ENCODE data around the gene ZC3H12C. TPM values are rescaled to one million over a fixed set of nuclear protein-coding genes. Genes with fewer than 3 reads are reported as not detected.
"Not testable (repeated sequence)": the region's sequence is repeated elsewhere in the genome, so short reads cannot be mapped to it uniquely, and the experiment has no call there.

Gene ZC3H12C
- total RNA-seq, 1 donor from 2014 or later: 7.5 TPM

DNA sequence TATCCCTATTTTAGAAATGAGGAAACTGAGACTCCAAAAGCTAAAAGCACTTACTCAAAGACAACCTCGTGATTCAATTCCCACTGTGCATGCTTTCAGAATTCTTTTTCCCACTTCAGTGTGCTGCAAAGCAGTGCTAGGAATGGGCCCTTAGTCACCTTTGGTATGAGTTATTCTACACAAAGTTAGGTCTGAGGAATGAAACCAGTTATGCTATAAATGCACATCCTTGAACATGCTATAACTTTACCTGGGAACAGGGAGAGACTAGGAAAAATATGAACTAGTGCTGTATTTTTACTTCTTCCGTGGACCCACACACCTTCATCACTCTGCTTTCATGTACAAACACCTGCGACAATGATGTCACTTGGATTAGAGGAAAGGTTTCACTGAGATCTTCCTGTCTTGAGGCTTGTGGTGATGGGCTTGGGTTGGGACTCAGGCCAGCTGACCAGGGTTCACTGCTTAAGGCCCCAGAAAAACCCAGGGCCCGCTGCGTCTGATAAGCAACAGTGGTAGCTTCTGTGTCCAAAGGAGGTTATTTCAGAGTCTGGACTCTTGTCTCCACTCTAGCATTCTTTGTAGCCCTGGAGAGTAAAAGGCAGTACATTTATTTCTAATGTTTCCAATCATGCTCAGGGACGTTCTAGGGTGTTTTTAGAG is 81.6 kb downstream of the ZC3H12C start:
- intact Hi-C loops (cut with micrococcal nuclease): no loop called here
- peaks cover 19% of the 10 kb centered on the region for H3K27me3 Mint-ChIP-seq
- no peak for DNase-seq
- no peak overlapping the region for H3K27ac Mint-ChIP-seq
- H3K4me1 Mint-ChIP-seq: peaks cover 5% of the 10 kb centered on the region
- H3K9me3 Mint-ChIP-seq: no peaks in the 10 kb centered on the region
- H3K36me3 Mint-ChIP-seq (ENCODE audit: low read depth): no peaks in the 10 kb centered on the region
- H3K4me3 Mint-ChIP-seq: no peak overlapping the region

DNA sequence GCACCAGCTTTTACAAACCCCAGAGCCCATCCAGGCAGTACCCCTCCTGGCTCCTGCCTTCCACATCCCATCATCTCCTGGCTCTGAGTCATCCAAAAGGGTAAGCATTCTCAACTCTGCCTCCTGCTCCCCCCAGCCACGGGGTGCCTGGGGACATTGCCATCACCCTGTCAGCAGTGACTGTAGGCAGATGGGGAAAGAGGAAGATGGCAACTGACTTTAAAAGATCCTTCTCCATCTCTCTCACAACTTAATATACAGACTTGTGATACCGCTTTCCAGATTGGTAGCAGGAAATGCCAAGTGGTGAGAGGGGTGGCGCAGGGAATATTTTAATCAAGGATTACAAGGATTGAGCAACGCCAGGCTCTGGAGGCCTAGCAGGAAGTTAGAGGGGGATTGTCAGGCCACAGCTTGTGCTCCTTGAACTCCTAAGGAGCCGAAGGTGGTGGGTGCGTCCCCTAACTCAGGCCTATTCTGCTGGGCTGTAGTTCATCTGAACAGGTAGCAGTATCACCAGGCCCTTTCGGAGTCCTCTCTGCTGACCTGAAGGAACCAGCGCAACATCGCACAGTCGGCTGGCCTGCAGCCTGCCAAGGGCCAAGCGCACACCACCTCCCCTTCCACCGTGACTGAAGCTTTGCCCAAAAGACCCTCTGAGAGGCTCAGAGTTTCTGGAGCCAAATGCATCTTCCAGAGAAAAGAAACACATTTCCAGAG is 83.3 kb downstream of the ZC3H12C start:
- H3K27ac Mint-ChIP-seq: no peak overlapping the region
- peaks cover 5% of the 10 kb centered on the region for H3K4me1 Mint-ChIP-seq
- intact Hi-C loops (cut with micrococcal nuclease): no loop called here
- H3K4me3 Mint-ChIP-seq: no peak overlapping the region
- H3K36me3 Mint-ChIP-seq (ENCODE audit: low read depth): no peaks in the 10 kb centered on the region
- peaks cover 17% of the 10 kb centered on the region for H3K27me3 Mint-ChIP-seq
- H3K9me3 Mint-ChIP-seq: no peaks in the 10 kb centered on the region
- no peak for DNase-seq

GRCh38 chr11:110177086-110177456 is 83.9 kb downstream of the ZC3H12C start:
- peaks cover 15% of the 10 kb centered on the region for H3K27me3 Mint-ChIP-seq
- intact Hi-C loops (cut with micrococcal nuclease): no loop called here
- no peak overlapping the region for H3K27ac Mint-ChIP-seq
- no peaks in the 10 kb centered on the region for H3K36me3 Mint-ChIP-seq (ENCODE audit: low read depth)
- no peak overlapping the region for H3K4me3 Mint-ChIP-seq
- H3K9me3 Mint-ChIP-seq: no peaks in the 10 kb centered on the region
- peaks cover 5% of the 10 kb centered on the region for H3K4me1 Mint-ChIP-seq
- DNase-seq: no peak

- DNase-seq: no peak
- Mint-ChIP-seq H3K27me3 (peaks cover 8% of the 10 kb centered on the region), H3K27ac (no peak overlapping the region), H3K4me1 (peaks cover 2% of the 10 kb centered on the region), H3K4me3 (no peak overlapping the region), H3K9me3 (no peaks in the 10 kb centered on the region), H3K36me3 (ENCODE audit: low read depth) (no peaks in the 10 kb centered on the region)
- intact Hi-C loops (cut with micrococcal nuclease): no loop called here
Observed at GRCh38 chr11:110179064-110179463, 85.9 kb downstream of the ZC3H12C start.

GRCh38 chr11:110182886-110183285 is 89.7 kb downstream of the ZC3H12C start:
- no peaks in the 10 kb centered on the region for H3K36me3 Mint-ChIP-seq (ENCODE audit: low read depth)
- DNase-seq: no peak
- no peak overlapping the region for H3K4me3 Mint-ChIP-seq
- H3K27me3 Mint-ChIP-seq: peaks cover 6% of the 10 kb centered on the region
- H3K9me3 Mint-ChIP-seq: no peaks in the 10 kb centered on the region
- H3K27ac Mint-ChIP-seq: no peak overlapping the region
- no peaks in the 10 kb centered on the region for H3K4me1 Mint-ChIP-seq
- intact Hi-C loops (cut with micrococcal nuclease): no loop called here

GRCh38 chr11:110184456-110184855 is 91.3 kb downstream of the ZC3H12C start:
- intact Hi-C loops (cut with micrococcal nuclease): no loop called here
- peaks cover 1% of the 10 kb centered on the region for H3K4me1 Mint-ChIP-seq
- no peaks in the 10 kb centered on the region for H3K9me3 Mint-ChIP-seq
- no peak overlapping the region for H3K27ac Mint-ChIP-seq
- no peak overlapping the region for H3K4me3 Mint-ChIP-seq
- no peaks in the 10 kb centered on the region for H3K36me3 Mint-ChIP-seq (ENCODE audit: low read depth)
- peaks cover 11% of the 10 kb centered on the region for H3K27me3 Mint-ChIP-seq
- no peak for DNase-seq

- no peaks in the 10 kb centered on the region for H3K36me3 Mint-ChIP-seq (ENCODE audit: low read depth)
Observed at GRCh38 chr11:110185121-110185591, 92.0 kb downstream of the ZC3H12C start.

DNA sequence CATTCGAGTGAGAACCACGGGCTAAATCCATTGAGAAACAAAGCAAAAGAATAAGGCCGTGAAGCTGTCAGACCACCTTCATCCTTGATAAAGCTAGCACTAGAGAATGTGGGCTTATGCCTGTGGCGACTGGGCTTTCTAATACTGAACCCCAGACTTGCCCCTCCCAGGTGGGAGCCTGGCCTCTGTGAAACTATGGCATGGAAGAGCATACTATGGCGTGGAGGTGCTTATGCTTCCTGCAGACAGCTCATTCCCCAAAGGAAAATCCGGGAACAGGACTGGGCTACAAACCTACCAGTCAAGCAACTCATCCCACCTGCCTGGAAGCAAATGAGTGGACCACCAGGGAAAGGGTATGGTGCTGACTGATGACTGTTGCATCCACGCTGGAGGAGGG is 92.4 kb downstream of the ZC3H12C start:
- Mint-ChIP-seq H3K9me3 (no peaks in the 10 kb centered on the region), H3K36me3 (ENCODE audit: low read depth) (no peaks in the 10 kb centered on the region), H3K27ac (no peak overlapping the region), H3K27me3 (peaks cover 16% of the 10 kb centered on the region), H3K4me3 (no peak overlapping the region), H3K4me1 (peaks cover 2% of the 10 kb centered on the region)
- intact Hi-C loops (cut with micrococcal nuclease): no loop called here
- DNase-seq: no peak

More at GRCh38 chr11:110185121-110185591, 92.0 kb downstream of the ZC3H12C start:
- H3K27me3 Mint-ChIP-seq: peaks cover 13% of the 10 kb centered on the region
- DNase-seq: no peak
- intact Hi-C loops (cut with micrococcal nuclease): no loop called here
- H3K27ac Mint-ChIP-seq: no peak overlapping the region
- peaks cover 2% of the 10 kb centered on the region for H3K4me1 Mint-ChIP-seq
- H3K9me3 Mint-ChIP-seq: no peaks in the 10 kb centered on the region
- H3K4me3 Mint-ChIP-seq: no peak overlapping the region

DNA sequence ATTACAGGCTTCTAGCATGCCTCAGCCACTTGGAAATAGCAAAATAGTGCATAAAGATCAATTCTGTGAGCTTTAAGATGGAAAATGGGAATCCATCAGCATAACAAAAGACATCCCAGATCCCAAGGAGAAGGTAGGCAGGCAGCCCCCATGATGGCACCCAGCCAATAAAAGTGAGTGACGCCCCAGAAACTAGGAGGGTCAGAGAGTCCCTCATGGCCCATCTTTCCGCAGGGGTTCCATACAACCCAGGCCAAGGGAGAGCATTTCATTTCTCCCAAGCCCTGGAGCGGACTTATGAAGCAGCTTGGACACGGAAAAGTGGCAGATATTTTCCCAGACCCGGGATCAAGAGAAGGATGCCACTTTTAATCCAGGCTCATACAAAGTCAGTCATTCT is 93.3 kb downstream of the ZC3H12C start:
- Mint-ChIP-seq H3K27ac (no peak overlapping the region), H3K4me3 (no peak overlapping the region), H3K4me1 (peaks cover 2% of the 10 kb centered on the region), H3K9me3 (no peaks in the 10 kb centered on the region), H3K36me3 (ENCODE audit: low read depth) (no peaks in the 10 kb centered on the region), H3K27me3 (peaks cover 23% of the 10 kb centered on the region)
- intact Hi-C loops (cut with micrococcal nuclease): no loop called here
- no peak for DNase-seq

DNA sequence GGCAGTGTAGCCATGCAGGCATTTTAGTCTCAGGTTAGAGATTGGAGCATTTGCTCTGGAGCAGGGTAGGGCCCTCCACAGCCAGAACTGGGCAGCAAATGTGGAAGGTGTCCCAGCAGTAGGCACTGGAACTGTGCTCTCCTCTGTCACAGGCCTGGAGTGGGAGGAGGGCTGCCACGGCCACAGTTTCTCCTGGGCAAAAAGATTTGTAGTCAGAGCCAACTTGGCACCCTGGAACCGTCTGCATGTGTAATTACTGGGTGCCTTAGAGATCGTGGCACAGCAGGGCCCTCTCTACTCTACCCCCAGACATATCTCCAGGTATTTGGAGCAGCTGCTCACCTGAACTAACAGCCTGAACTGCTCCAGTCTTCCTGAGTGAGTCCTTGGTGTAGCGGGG is 93.7 kb downstream of the ZC3H12C start:
- Mint-ChIP-seq H3K36me3 (ENCODE audit: low read depth) (no peaks in the 10 kb centered on the region), H3K4me1 (peaks cover 3% of the 10 kb centered on the region), H3K4me3 (no peak overlapping the region), H3K9me3 (no peaks in the 10 kb centered on the region), H3K27ac (no peak overlapping the region), H3K27me3 (peaks cover 24% of the 10 kb centered on the region)
- intact Hi-C loops (cut with micrococcal nuclease): no loop called here
- DNase-seq: no peak

DNA sequence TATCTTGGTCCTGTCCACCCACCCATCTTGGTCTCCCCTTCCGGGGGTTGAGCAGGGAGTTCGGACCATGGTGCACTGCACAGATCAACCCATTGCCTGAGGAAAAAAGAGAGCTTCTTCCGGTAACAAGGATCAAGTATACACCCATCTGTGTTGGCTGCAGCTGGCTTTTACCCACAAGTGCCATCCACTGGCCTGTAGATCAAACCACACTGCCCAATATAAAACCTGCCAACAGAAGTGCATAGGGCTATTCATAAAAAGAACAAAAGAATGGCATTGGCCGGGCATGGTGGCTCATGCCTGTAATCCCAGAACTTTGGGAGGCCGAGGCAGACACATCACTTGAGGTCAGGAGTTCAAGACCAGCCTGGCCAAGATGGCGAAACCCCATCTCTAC is 94.5 kb downstream of the ZC3H12C start:
- intact Hi-C loops (cut with micrococcal nuclease): no loop called here
- no peak for DNase-seq
- Mint-ChIP-seq H3K27me3 (peaks cover 24% of the 10 kb centered on the region), H3K4me1 (peaks cover 12% of the 10 kb centered on the region), H3K36me3 (ENCODE audit: low read depth) (no peaks in the 10 kb centered on the region), H3K27ac (no peak overlapping the region), H3K4me3 (no peak overlapping the region), H3K9me3 (no peaks in the 10 kb centered on the region)

GRCh38 chr11:110190885-110191284 is 97.7 kb downstream of the ZC3H12C start:
- H3K27me3 Mint-ChIP-seq: peaks cover 45% of the 10 kb centered on the region
- H3K27ac Mint-ChIP-seq: no peak overlapping the region
- no peak overlapping the region for H3K4me3 Mint-ChIP-seq
- intact Hi-C loops (cut with micrococcal nuclease): loop anchor here (5.0 to 10.0 kb wide), 3 partner anchors 99 to 1254 kb away; partner anchors contain the start of gene ZC3H12C
- H3K9me3 Mint-ChIP-seq: peaks cover 3% of the 10 kb centered on the region
- H3K36me3 Mint-ChIP-seq (ENCODE audit: low read depth): no peaks in the 10 kb centered on the region
- no peak for DNase-seq
- peaks cover 16% of the 10 kb centered on the region for H3K4me1 Mint-ChIP-seq

DNA sequence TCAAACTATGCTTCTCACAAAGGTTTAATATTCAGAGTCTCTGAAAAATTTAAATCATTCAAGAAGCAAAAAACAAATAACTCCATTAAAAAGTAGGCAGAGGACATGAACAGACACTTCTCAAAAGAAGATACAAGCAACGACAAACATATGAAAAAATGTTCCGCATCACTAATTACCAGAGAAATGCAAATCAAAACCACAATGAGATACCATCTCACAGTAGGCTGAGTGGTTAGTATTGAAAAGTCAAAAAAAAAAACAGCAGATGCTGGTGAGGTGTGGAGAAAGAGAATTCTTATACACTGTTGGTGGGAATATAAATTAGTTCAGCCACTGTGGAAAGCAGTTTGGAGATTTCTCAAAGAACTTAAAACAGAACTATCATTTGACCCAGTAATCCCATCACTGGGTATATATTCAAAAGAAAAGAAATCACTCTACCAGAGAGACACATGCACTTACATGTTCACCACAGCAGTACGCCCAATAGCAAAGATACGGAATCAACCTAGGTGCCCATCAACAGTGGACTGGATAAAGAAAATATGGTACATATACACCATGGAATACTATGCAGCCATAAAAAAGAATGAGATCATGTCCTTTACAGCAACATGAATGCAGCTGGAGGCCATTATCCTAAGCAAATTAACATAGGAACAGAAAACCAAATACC is 99.6 kb downstream of the ZC3H12C start:
- not testable (repeated sequence) for H3K36me3 Mint-ChIP-seq (ENCODE audit: low read depth); H3K4me3 Mint-ChIP-seq
- intact Hi-C loops (cut with micrococcal nuclease): loop anchor here (5.0 to 10.0 kb wide), 3 partner anchors 100 to 1252 kb away; partner anchors contain the start of gene ZC3H12C

GRCh38 chr11:110194211-110194766 is 101.1 kb downstream of the ZC3H12C start:
- intact Hi-C loops (cut with micrococcal nuclease): loop anchor here (5.0 to 10.0 kb wide), 3 partner anchors 102 to 1251 kb away; partner anchors contain the start of gene ZC3H12C

More for the DNA sequence above, 99.6 kb downstream of the ZC3H12C start:
- not testable (repeated sequence) for DNase-seq, H3K27ac Mint-ChIP-seq, H3K9me3 Mint-ChIP-seq
- Mint-ChIP-seq H3K4me1 (peaks cover 16% of the 10 kb centered on the region), H3K27me3 (peaks cover 44% of the 10 kb centered on the region)

More at GRCh38 chr11:110194211-110194766, 101.1 kb downstream of the ZC3H12C start:
- peaks cover 39% of the 10 kb centered on the region for H3K27me3 Mint-ChIP-seq
- H3K36me3 Mint-ChIP-seq (ENCODE audit: low read depth); H3K9me3 Mint-ChIP-seq; H3K27ac Mint-ChIP-seq; H3K4me3 Mint-ChIP-seq; DNase-seq: not testable (repeated sequence)
- H3K4me1 Mint-ChIP-seq: peaks cover 16% of the 10 kb centered on the region

All from activated CD4-positive, alpha-beta T cell treated with anti-CD3 and anti-CD28 coated beads, Interleukin-2, amount 10 ng/mL, durations not matched to agents 24 days and 14 days (primary cell).